Thyroid gland (tissue), 4 donors: ENCODE data around the gene NIPBL.

Source experiments
- POLR2A ChIP-seq, 2 donors: fragments of 450-650 bp; IDR thresholded peaks; one replicate each; pipeline ENCODE4 v1.6.1; 2017; ENCODE audit warnings: antibody characterized with exemption in 2 of 2, mild to moderate bottlenecking in 2 of 2, moderate library complexity in 1 of 2
- TF ChIP-seq, protein P1 (sequence below), 6 experiments: fragments of 200-600 bp in 3 of 6; fragments of 450-650 bp in 3 of 6; sonication (generic) in 3 of 6; IDR thresholded peaks; one replicate each; pipeline ENCODE4 v1.5.1; 2016 to 2019; ENCODE audit warnings: antibody characterized with exemption in 6 of 6, mild to moderate bottlenecking in 2 of 6, inconsistent platforms in 1 of 6, moderate library complexity in 1 of 6

DNA sequence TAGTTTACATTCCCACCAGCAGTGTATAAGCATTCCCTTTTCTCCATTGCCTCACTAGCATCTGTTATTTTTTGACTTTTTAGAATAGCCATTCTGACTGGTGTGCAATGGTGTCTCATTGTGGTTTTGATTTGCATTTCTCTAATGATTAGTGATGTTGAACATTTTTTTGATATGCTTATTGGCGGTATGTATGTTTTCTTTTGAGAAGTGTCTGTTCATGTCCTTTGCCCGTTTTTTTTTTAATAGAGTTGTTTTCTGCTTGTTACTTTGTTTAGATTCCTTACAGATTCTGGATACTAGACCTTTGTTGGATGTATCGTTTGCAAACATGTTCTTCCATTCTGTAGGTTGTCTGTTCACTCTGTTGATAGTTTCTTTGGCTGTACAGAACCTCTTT lies 25.3 kb downstream of the NIPBL start:
- TF ChIP-seq POLR2A (IDR thresholded peaks at IDR 0.05), result no peak
- TF ChIP-seq, protein P1, sequence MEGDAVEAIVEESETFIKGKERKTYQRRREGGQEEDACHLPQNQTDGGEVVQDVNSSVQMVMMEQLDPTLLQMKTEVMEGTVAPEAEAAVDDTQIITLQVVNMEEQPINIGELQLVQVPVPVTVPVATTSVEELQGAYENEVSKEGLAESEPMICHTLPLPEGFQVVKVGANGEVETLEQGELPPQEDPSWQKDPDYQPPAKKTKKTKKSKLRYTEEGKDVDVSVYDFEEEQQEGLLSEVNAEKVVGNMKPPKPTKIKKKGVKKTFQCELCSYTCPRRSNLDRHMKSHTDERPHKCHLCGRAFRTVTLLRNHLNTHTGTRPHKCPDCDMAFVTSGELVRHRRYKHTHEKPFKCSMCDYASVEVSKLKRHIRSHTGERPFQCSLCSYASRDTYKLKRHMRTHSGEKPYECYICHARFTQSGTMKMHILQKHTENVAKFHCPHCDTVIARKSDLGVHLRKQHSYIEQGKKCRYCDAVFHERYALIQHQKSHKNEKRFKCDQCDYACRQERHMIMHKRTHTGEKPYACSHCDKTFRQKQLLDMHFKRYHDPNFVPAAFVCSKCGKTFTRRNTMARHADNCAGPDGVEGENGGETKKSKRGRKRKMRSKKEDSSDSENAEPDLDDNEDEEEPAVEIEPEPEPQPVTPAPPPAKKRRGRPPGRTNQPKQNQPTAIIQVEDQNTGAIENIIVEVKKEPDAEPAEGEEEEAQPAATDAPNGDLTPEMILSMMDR (IDR thresholded peaks at IDR 0.05), result no peak
